Suppressor macrophage (primary cell): ENCODE results near the gene SETBP1.

ENCODE experiments used
- DNase-seq, 4 experiments: peaks; one replicate each; pipeline ENCODE4 v3.0.0-alpha.2; 2020 to 2022

The SETBP1 gene

DNA sequence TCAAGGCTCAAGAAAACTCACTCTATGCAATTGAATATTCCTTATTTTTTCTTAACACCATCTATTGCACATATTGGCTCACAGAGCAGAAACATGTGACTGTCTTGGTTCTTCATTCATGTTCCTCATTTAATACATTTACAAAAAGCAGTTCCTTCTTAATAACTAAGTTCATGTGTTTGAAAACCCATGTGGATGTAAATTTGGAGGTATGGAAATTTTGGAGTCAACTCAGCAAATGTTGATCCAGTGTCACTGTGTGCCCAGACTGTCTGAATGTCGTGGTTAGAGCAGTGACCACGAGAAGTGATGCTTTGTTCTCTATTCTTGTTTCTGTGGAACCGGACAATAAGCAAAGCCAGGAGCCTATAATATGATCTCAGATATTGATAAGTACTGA lies 299.1 kb downstream of the SETBP1 start:
- peak; percentile 60 to 86 (median 74) for DNase-seq

DNA sequence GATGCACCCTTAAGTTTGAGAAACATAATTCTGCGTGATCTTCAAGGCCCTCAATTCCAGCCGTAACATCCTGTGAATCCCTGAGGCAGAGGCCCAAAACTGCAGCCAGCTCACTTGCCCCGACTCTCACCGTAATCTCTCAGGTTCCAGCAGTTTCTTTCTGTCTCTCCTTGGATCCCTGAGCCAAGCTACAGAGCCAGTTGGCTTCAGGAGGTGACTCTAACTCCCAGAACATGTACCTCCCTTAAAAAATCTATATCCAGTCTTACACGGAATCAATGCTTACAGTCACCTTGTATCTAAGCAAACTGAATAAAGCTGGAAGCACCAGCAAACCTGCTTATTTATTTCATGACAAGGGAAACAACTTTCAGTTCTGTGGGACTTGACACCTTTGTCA lies 300.4 kb downstream of the SETBP1 start:
- DNase-seq: no peak

DNA sequence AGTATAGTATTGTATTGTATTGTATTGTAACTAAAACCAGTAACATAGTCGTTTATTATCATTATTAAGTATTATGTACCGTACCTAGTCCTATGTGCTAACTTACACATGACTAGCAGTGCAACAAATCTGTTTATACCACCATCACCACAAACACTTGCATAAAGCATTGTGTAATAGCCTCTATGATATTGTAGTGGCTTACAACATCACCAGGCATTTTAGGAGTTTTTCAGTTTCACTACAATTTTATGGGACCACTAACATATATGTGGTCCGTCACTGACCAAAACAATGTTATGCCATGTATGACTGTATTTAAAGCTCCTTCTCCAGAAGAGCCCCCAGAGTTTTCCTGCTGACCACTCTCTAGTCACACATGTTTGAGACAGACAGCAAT lies 306.2 kb downstream of the SETBP1 start:
- DNase-seq: peak in 3 of 4 experiments; percentile 5 to 60 (median 53)

DNA sequence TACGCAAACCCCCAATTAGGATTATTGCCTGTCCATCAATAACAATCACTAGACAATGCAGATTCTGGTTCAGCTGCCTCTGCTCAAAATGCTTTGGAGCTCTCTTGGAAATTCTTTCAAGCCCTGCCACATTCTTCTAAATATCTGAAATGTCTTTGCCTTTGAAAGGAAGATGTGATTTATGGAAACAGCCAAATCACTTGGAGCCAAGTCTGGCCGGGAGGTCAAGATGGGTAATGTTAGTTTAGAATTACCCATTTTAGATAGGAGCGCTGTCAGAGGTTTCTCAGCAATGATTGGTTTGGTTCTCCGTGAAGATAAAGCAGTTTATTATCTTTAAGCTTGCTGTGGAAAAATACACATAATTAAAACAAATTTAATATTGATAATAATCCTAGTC lies 306.7 kb downstream of the SETBP1 start:
- no peak for DNase-seq

DNA sequence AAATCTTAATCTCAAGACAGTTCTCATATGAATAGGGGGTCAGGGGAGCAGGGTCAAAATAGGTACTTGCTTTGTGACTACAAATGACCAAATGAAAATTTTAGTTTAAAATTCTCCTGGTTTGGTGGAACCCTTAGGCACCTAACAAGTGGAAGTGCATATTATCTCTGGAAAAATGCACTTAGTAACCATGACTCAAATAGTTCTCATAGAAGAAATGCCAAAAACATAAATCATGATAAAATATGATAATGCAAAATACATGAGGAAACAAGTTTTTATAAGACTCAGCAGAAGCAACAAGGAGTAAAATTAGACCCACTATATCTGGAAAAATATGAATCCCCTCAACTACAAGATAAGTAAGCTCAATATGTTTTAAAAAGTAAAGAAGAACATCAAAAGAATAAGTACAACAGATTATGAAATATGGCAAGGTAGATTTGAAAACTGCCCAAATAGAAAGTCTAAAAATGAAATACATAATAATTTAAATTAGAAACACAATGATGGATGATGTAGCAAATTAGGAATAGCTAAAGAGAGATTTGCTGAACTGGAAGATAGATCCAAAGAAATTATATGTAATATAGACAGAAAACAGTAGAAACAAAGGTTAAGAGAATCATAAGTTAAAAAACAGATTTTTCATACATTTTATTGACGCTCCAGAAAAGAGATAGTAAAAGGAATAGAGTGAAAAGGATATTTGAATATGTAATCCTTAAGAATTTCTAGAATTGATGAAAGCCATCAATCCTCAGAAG lies 308.3 kb downstream of the SETBP1 start:
- DNase-seq: no peak

DNA sequence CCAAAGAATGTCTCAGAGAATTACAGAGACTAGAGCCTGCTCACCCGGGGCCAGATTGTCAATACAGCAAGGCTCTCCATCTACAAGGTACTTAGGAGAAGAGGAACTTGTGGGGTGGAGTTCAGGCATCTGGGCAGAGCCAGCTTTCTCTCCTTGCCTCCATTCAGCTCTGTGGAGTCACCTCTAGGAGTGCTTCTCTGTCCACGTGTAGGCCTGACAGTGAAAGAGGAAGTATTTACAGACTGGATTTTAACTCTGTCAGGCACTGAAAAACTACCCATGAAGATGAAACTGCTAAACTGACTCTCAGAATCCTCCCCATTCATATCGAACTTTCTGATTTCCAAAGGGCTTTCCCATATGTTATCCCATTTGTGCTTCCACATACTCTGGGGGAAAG lies 315.6 kb downstream of the SETBP1 start:
- peak; percentile 11 to 56 (median 50) for DNase-seq

DNA sequence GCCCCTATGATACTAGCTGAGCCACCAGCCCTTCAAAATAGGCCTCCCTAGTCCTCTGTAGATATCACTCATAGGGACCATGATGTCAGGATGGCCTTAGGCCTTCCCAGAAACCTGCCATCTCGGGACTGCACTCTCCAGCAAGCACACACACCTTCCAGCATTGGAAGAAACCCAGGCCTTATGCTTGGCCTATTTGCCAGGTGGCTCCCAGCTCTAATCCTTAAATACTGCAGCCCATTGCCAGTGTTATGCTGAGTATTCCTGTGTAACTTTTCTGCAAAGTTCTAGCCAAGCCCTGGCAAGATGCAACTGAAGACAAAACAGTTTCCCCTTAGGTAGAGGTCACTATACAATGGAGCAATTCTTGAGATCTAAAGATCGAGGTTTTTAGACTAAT lies 316.5 kb downstream of the SETBP1 start:
- no peak for DNase-seq

DNA sequence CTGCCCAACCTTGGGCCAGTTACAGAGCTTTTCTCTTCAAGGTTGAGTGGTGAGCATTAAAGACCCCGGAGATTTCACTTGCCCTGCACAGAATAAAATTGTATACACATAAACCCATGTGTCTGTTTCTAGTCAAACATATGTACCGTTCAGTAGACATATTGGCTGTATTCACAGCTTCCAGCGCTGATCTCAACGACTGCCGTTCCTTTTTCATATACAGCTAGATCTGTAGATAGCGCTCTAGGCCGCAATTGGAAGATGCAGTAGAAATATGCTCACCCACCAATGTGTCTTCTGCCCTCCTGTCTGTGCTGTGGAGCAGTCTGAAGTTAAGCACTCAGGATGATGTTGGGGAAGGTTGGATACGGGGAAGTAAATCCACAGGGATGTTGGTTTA lies 317.7 kb downstream of the SETBP1 start:
- no peak for DNase-seq

DNA sequence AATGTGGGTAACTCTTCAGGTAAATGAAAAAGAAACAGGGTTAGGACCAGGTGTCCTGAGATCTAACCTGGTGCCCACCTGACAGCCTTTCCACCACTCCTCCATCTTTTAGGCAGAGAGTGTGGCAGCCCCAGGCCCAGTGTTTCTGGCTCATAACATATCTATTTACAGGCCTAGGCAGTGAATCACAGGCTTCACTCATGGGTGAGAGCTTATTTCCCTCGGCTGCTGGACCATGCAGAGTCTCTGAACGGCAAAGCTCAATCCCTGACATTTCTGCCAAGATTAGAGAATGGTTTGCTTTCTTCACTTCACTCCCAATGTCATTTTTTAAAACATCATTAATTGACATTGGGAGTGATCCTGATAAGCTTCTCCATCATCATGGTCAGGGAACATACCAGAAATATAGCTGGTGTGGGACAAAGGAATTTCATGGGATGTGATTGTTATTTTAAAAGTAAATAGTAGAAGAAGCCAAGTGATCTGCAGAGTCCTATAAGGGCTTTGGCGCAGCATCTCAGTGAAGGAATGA lies 323.9 kb downstream of the SETBP1 start:
- DNase-seq: no peak

DNA sequence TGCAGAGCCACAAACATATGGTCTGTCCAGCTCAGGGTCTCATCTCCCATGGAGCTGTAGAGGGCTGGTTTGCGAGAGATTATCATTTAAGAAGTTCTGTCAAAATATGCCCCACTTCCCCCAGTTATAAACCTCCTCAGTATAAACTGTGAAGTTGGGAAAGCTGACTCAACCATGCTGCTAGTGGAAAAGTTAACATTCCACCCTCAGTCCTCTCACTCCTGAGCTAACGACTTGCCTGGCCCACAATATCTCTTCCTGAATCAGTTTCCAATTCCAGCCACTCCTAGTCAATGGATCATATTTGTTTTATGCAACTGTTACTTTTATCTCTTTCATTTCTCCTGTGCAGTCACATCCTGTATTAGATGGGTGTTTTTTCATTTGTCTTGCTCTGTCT lies 326.2 kb downstream of the SETBP1 start:
- no peak for DNase-seq

DNA sequence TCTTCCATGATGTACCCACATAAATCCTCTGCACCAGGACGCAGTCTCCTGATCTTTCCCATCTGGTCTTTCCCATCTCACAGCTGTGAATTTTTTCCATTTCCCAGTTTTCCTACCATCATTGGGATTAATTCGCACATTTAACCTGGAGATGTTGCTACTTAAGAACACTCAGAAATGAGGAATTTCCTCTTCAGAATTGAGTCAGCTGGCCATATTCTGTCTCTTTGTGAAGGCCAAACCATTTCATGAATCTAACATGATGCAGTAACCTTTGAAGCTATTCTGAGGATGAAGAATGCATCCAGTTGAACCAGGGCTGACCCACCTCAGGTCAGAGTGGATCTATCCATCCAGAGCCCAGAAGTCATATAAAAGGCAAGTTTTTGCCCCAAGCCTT lies 326.8 kb downstream of the SETBP1 start:
- no peak for DNase-seq

DNA sequence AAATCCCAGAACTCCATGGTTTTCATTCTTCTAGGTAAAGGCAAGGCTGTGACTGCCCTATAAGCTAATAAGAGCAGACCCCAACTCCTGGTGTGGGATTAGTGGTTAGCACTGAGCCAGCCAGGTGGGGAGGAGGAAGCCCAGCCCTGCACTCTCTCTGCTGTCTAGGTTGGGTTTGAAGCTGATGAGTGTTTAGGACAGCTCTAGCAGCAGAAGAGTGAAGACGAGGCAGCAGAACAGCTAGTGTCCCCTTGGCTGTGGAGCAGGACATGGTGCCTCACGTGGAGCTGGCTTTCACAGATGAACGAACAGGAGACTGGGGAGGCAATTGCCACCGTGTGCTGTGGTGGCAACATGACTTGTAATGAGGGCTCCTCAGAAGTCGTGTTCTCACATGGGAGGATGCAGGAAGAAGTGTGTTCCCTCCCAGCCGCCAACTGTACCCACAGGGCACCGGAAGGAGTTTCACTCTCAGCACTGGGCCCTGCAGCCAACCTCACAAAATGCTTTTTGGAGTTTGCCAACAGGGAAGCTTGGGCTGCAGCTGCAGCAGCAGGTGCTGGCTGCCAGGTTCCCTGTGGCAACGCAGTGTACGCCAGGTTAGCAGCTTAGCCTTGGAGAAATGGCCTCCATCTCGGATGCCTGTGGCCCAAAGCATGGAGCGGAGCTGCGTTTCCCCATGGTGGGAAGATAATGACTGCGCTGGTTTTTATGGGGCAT lies 328.2 kb downstream of the SETBP1 start:
- no peak for DNase-seq

DNA sequence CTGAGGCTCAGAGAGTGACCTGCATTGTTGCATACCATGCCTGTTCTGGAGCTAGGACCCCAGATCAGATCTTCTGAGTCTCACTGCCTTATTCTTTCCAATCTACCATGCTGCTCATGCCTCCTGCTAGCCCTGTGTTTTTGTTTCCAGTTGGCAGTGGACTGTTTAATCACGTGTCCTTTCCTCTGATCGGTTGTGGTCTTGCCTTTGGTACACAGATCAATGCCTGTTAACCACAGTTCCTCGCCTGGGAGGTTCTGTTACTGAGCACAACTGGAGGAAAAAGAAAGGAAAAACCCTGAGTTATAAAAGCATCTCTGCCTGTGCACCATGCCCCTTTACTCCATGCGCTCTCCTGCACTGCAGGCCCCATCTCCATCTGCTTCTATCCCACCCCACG lies 329.1 kb downstream of the SETBP1 start:
- DNase-seq: no peak

DNA sequence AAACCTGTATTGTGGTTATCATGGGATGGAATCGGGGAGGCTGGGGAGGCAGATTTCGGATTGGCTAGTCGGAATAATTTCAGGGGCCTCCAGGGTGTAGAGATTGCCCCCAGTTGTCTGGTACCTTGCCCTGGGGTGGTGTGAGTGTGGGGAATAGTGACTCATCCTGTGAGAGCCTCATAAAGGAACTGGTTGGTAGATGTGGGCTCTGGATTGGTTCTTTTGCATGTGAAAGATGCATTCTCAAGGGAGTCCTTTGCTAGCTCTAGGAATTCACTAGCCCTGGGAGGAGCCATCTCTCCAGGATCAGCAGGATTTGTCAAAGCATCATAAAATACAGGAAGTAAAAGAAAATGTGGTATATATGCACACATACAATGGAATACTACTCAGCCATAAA lies 331.6 kb downstream of the SETBP1 start:
- peak in 1 of 4 experiments; percentile 3 for DNase-seq

DNA sequence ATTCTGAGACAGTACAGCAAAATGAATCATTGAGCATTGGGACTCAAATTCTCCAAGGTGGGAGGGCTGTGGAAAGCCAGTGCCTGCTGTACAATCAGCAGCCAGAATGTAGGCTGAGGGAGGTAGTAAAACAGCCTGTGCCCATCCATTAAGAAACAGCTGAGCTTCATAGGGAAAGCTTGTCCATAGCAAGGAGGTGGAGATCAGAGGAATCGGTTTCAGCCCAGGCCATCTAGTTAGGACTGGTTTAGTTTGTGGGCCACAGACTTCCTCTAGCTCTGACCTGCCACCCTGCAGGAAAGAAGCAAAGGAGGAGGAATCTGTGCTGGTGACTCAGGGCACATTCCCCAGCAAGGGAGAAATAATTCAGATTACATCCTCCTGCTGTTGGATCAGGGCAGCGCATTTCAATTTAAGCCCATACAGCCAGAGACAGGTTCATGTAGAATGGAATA lies 333.4 kb downstream of the SETBP1 start:
- DNase-seq: peak in 1 of 4 experiments; percentile 4

DNA sequence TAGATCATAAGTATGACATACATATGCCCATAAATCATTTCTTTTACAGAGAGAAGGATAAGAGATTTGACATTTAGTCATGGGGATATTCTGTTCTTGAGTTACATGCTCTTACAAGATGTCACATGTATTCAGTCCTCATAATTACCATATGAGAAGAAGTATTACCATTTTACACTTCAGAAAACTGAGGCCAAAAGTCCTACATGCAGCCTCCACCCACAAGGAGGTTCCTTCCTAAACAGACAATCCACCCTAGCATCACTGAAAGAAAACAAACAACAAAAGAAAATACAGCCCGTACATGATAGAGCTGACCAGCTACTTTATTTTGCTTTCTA lies 335.1 kb downstream of the SETBP1 start:
- no peak for DNase-seq

DNA sequence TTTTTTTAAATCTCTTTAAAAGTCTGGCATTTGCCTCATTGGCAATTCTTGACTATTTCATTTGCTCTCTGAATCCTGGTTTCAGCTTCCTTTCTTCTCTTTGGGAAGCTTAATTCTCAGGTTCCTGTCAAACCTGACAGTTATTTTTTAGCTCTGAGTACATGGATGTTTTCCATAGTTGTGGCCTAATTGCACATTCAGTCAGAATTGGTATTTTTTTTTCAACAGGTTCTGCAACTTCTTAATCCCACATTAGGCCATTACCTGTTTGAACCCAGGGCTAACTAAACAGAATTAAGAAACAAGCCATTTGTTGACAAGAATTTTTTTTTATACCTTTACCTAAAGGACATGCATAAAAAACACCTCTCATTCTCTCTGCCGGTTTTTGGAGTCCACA lies 338.8 kb downstream of the SETBP1 start:
- no peak for DNase-seq

DNA sequence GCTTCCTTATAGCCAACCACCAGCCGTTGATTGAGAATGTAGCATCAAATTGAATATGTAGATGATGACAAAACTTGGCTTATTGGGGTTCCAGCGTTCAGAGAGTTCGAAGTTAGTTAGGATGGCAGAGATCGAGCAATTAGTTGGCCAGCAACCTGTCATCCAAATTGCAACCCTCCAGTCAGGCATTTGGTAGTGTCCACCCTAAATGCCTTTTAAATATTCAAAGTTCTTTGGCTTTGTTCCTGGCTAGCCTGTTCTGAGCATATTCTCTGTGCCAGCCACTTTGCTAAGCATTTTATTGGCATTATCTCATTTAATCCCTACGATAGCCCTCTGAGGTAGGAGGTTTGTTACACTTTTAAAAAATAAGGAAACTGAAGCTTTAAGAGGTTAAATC lies 342.8 kb downstream of the SETBP1 start:
- no peak for DNase-seq

DNA sequence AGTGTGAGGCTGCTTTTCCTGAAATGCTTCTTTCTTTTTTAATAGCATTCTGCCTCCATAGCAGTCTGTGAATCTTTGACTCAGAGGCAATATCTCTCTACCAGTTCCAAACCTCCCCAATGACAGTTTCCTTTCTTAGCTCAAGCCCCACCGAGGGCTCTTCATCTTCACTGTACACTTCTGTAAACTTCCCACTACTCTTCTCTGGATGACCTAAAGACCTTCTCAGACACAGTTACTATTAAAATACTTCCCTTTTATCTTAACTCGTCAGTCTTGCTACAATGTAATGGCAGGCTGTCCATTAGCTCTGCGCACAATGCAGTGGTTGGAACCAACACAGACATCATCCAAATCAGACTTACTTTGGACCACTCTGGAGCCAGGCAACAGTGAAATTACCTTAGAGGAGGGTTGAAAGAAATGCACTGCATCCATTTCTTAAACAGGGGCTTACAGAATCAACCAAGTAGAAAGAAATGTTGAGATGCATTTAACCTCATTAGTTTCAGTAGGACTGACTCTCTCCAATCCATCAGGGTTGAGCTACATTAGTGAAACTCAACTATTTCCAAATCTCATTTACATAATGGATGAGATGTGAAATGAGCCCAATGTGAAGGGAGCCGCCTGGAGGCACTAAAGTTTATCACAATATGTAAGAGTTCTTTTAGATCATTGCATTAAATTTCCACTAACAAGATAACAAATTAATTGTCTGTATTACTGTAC lies 343.8 kb downstream of the SETBP1 start:
- peak in 3 of 4 experiments; percentile 3 to 38 (median 26) for DNase-seq

DNA sequence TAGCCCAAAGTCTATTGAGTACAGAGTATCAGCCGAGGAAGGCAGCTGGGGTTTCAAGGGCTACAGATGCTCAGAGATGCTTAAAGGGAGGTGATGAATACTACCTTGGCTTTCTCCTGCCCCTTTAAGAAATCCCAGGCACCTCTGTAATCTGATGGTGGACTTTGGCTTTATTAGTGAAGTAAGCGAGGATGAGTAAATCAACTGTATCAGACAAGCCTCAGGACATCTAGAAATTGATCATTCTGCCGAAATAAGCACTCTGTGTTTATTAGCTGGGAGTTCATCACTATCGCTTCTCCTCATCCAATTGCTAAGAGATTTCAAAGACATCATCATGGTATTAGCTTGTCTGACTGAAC lies 344.4 kb downstream of the SETBP1 start:
- no peak for DNase-seq

DNA sequence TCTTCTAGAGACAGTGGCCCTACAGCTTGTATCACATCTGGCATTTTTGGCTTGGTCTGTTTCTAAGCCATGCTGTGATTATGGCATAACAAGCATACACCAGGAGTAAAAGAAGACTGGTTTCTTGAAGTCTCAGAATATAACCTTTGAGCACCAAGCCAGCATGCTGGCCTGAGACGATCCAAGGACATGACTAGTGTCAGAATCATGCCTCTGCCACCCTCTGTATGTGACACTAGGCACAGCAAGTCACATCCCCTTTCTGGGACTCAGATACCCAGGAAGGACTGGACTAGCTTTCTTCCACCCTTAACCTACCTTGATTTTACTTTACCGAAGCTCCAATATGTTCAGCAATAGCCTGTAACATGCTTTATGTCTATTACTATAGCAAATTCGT lies 345.5 kb downstream of the SETBP1 start:
- peak in 2 of 4 experiments; percentile 4 to 5 for DNase-seq

DNA sequence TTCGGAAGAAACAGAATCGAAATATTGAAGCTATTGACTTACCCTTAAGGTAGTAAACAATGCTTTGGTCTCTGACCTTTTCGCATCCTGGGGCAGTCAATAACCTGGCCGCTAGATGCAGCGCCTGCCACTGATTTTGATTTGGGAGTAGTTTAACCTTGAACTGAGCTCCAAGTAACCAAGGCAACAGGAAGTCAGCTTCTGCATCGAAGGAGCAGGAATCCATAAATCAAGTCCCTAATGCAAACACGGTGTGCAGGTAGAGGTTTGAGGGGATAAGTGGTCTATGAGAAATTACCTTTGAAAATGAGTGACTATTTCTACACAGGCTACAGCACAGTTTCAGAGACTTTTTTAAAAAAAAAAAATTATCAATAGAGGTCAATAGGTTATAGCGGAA lies 353.5 kb downstream of the SETBP1 start:
- no peak for DNase-seq

DNA sequence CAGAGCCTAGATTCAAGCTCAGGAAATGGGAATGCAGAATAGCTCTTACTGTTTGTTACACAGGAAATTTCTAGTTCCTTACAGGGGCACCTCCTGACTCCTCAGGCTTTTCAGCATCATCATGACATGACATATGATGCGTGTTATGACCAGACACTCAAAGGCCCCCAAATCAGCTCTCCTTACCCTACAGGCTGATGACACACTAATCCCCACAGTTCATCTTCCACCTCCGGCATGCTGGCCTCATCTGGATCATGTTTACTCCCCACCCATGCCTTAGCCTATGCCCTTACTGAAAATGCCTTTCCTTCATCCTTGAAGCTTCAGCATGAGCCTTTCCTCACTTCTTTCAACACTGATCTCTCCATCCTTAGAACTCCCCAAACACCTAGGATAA lies 356.9 kb downstream of the SETBP1 start:
- no peak for DNase-seq
